Neural cell (in vitro differentiated cells): Measurements from ENCODE around the gene ARID1A. TPM values are rescaled to one million over a fixed set of nuclear protein-coding genes. Genes with fewer than 3 reads are reported as not detected.

Experiments used
- H2AFZ ChIP-seq: fragments of 200-600, 300-800 bp; sonication (generic), shearing (Covaris generic); 2 replicates; pipeline ENCODE4 v1.6.0; 2014; ENCODE audit warnings: low read depth, mild to moderate bottlenecking, antibody characterized with exemption, low read length, moderate library complexity
- H3F3A ChIP-seq: fragments of 200-600 bp; shearing (Covaris generic); 2 replicates; pipeline ENCODE4 v1.6.1; 2016; ENCODE audit warnings: mild to moderate bottlenecking, moderate library complexity, mixed read lengths, antibody characterized with exemption, low read length; ENCODE audit not compliant: insufficient read depth, poor library complexity, severe bottlenecking
- H3K27ac ChIP-seq: fragments of 200-600, 300-800 bp; sonication (generic), shearing (Covaris generic); 2 replicates; pipeline ENCODE4 v1.5.1; 2014; ENCODE audit warnings: mild to moderate bottlenecking, low read length, moderate library complexity
- H3K27me3 ChIP-seq: fragments of 300-800, 200-600 bp; sonication (generic), shearing (Covaris generic); 2 replicates; pipeline ENCODE4 v1.6.0; 2014; ENCODE audit warnings: mild to moderate bottlenecking, low read depth, low read length, moderate library complexity; ENCODE audit not compliant: insufficient read depth
- H3K36me3 ChIP-seq: fragments of 300-800, 200-600 bp; sonication (generic), shearing (Covaris generic); 2 replicates; pipeline ENCODE4 v1.5.1; 2014; ENCODE audit warnings: mild to moderate bottlenecking, antibody characterized with exemption, low read length, moderate library complexity; ENCODE audit not compliant: insufficient read depth
- H3K4me2 ChIP-seq: fragments of 300-800, 200-600 bp; sonication (generic), shearing (Covaris generic); 2 replicates; pipeline ENCODE4 v1.6.0; 2014; ENCODE audit warnings: mild to moderate bottlenecking, low read length
- H3K4me3 ChIP-seq: fragments of 300-800, 200-600 bp; sonication (generic), shearing (Covaris generic); 2 replicates; pipeline ENCODE4 v1.5.1; 2014; ENCODE audit warnings: mild to moderate bottlenecking, low read length, moderate library complexity
- H3K79me2 ChIP-seq: fragments of 200-600 bp; shearing (Covaris generic); replicated peaks from 2 replicates; pipeline ENCODE4 v1.6.0; 2014; ENCODE audit warnings: mild to moderate bottlenecking, low read length, moderate library complexity; ENCODE audit not compliant: insufficient read depth
- H3K9ac ChIP-seq: fragments of 300-800, 200-600 bp; sonication (generic), shearing (Covaris generic); 2 replicates; pipeline ENCODE4 v1.6.1; 2016; ENCODE audit warnings: mild to moderate bottlenecking, low read length, mixed read lengths
- H3K9me2 ChIP-seq: fragments of 200-600 bp; shearing (Covaris generic); 2 replicates; pipeline ENCODE4 v1.6.1; 2016; ENCODE audit warnings: mild to moderate bottlenecking, low read length, mixed read lengths; ENCODE audit not compliant: insufficient read depth
- H3K9me3 ChIP-seq: fragments of 200-600, 300-800 bp; sonication (generic), shearing (Covaris generic); 2 replicates; pipeline ENCODE4 v1.6.1; 2016; ENCODE audit warnings: mild to moderate bottlenecking, mixed run types, low read length, moderate library complexity, mixed read lengths
- H4K20me1 ChIP-seq: fragments of 200-600 bp; shearing (Covaris generic); 2 replicates; pipeline ENCODE4 v1.6.1; 2016; ENCODE audit warnings: mild to moderate bottlenecking, mixed run types; ENCODE audit not compliant: insufficient read depth
- EP300 ChIP-seq: fragments of 450-650 bp; conservative IDR thresholded peaks from 2 replicates; pipeline ENCODE4 v1.6.1; 2014; ENCODE audit warnings: antibody characterized with exemption, mild to moderate bottlenecking, moderate library complexity; ENCODE audit not compliant: poor library complexity, severe bottlenecking
- EZH2 ChIP-seq: fragments of 200-600, 300-800 bp; shearing (Covaris generic), sonication (generic); IDR thresholded peaks from 2 replicates; pipeline ENCODE4 v1.6.1; 2014; ENCODE audit warnings: antibody characterized with exemption, low read length, borderline replicate concordance, mild to moderate bottlenecking; ENCODE audit not compliant: insufficient read depth, poor library complexity, severe bottlenecking
- MXI1 ChIP-seq: fragments of 450-650 bp; conservative IDR thresholded peaks from 2 replicates; pipeline ENCODE4 v1.6.1; 2014; ENCODE audit warnings: antibody characterized with exemption, mild to moderate bottlenecking; ENCODE audit not compliant: poor library complexity, severe bottlenecking
- POLR2AphosphoS5 ChIP-seq: IDR thresholded peaks from 2 replicates; pipeline ENCODE4 v1.6.1; 2012
- RAD21 ChIP-seq: fragments of 450-650 bp; conservative IDR thresholded peaks from 2 replicates; pipeline ENCODE4 v1.6.1; 2014; ENCODE audit warnings: antibody characterized with exemption, mild to moderate bottlenecking, moderate library complexity
- SMC3 ChIP-seq: fragments of 450-650 bp; conservative IDR thresholded peaks from 2 replicates; pipeline ENCODE4 v1.6.1; 2014; ENCODE audit warnings: antibody characterized with exemption, mild to moderate bottlenecking, moderate library complexity; ENCODE audit not compliant: poor library complexity
- TAF1 ChIP-seq: IDR thresholded peaks from 2 replicates; pipeline ENCODE4 v1.6.1; 2012; ENCODE audit warnings: low read depth
- polyA plus RNA-seq: library from polyadenylated mRNA; depleted of rRNA; stranded (reverse); fragments of >200 nt; gene quantifications from 2 replicates; pipeline ENCODE4 v1.2.3, GENCODE V29; 2014
- TF ChIP-seq, protein P1 (sequence below): IDR thresholded peaks from 2 replicates; pipeline ENCODE4 v1.6.1; 2012; ENCODE audit warnings: borderline replicate concordance
- TF ChIP-seq, protein P2 (sequence below): fragments of 450-650 bp; IDR thresholded peaks from 2 replicates; pipeline ENCODE4 v1.5.1; 2014; ENCODE audit warnings: antibody characterized with exemption, mild to moderate bottlenecking, moderate library complexity; ENCODE audit not compliant: poor library complexity, severe bottlenecking

The ARID1A gene
- polyA plus RNA-seq, 1 donor from 2014 or later: 13.2 TPM

DNA sequence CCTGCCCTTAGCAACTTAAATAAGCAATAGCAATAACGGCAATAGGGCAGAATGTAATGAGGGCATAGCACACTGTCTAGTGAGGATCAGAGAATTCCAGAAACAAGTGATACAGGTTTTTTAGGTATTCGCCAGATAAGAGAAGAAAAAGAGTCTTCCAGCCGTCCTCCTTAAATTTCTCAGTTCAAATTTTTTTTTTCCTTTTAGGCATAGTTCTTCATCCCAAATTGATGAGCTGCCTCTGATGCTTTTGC, 93.7 kb downstream of the ARID1A start:
- no peak overlapping the region for H2AFZ ChIP-seq
- H4K20me1 ChIP-seq: no peaks in the 10 kb centered on the region
- no peaks in the 10 kb centered on the region for H3K27me3 ChIP-seq
- H3K4me3 ChIP-seq: peak overlapping the region; percentile 91
- H3K79me2 ChIP-seq: no peaks in the 10 kb centered on the region
- TF ChIP-seq SMC3: no peak
- no peak for TF ChIP-seq EP300
- TF ChIP-seq EZH2: no peak
- TF ChIP-seq, protein P1, sequence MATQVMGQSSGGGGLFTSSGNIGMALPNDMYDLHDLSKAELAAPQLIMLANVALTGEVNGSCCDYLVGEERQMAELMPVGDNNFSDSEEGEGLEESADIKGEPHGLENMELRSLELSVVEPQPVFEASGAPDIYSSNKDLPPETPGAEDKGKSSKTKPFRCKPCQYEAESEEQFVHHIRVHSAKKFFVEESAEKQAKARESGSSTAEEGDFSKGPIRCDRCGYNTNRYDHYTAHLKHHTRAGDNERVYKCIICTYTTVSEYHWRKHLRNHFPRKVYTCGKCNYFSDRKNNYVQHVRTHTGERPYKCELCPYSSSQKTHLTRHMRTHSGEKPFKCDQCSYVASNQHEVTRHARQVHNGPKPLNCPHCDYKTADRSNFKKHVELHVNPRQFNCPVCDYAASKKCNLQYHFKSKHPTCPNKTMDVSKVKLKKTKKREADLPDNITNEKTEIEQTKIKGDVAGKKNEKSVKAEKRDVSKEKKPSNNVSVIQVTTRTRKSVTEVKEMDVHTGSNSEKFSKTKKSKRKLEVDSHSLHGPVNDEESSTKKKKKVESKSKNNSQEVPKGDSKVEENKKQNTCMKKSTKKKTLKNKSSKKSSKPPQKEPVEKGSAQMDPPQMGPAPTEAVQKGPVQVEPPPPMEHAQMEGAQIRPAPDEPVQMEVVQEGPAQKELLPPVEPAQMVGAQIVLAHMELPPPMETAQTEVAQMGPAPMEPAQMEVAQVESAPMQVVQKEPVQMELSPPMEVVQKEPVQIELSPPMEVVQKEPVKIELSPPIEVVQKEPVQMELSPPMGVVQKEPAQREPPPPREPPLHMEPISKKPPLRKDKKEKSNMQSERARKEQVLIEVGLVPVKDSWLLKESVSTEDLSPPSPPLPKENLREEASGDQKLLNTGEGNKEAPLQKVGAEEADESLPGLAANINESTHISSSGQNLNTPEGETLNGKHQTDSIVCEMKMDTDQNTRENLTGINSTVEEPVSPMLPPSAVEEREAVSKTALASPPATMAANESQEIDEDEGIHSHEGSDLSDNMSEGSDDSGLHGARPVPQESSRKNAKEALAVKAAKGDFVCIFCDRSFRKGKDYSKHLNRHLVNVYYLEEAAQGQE: no peak
- TF ChIP-seq, protein P2, sequence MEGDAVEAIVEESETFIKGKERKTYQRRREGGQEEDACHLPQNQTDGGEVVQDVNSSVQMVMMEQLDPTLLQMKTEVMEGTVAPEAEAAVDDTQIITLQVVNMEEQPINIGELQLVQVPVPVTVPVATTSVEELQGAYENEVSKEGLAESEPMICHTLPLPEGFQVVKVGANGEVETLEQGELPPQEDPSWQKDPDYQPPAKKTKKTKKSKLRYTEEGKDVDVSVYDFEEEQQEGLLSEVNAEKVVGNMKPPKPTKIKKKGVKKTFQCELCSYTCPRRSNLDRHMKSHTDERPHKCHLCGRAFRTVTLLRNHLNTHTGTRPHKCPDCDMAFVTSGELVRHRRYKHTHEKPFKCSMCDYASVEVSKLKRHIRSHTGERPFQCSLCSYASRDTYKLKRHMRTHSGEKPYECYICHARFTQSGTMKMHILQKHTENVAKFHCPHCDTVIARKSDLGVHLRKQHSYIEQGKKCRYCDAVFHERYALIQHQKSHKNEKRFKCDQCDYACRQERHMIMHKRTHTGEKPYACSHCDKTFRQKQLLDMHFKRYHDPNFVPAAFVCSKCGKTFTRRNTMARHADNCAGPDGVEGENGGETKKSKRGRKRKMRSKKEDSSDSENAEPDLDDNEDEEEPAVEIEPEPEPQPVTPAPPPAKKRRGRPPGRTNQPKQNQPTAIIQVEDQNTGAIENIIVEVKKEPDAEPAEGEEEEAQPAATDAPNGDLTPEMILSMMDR: no peak
- TF ChIP-seq RAD21: no peak
- TF ChIP-seq POLR2AphosphoS5: no peak
- TF ChIP-seq MXI1: no peak
- TF ChIP-seq TAF1: no peak
- peaks cover under 1% of the 10 kb centered on the region for H3K36me3 ChIP-seq
- no peak overlapping the region for H3K4me2 ChIP-seq
- no peak overlapping the region for H3K27ac ChIP-seq
- H3K9ac ChIP-seq: no peak overlapping the region
- no peaks in the 10 kb centered on the region for H3K9me2 ChIP-seq
- H3K9me3 ChIP-seq: no peaks in the 10 kb centered on the region
- no peaks in the 10 kb centered on the region for H3F3A ChIP-seq

DNA sequence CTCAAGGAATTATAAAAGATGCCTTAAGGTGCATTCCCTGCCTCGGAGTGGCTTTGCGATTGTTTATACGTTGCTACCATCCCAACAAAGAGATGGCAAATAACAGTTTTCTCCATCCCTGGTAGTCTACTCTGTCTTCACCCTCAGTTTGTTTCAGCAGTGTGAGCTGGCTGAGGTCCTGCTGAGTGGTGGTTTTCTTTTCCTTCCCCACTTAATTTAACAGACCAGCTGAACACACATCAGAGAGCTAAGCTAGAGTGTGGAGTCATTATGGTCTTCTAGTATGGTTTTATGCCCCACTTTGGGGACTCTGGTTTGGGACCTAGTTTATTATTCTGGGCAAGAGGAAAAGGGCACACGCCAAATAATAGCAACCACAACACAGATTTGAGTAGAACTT, 94.1 kb downstream of the ARID1A start:
- no peaks in the 10 kb centered on the region for H3F3A ChIP-seq
- no peak overlapping the region for H3K4me3 ChIP-seq
- H3K9me2 ChIP-seq: no peaks in the 10 kb centered on the region
- H3K9me3 ChIP-seq: no peaks in the 10 kb centered on the region
- TF ChIP-seq TAF1 (no peak), MXI1 (no peak), POLR2AphosphoS5 (no peak), SMC3 (no peak), EP300 (no peak), RAD21 (no peak), EZH2 (no peak)
- TF ChIP-seq, protein P2: no peak
- TF ChIP-seq, protein P1: no peak
- H3K79me2 ChIP-seq: no peaks in the 10 kb centered on the region
- H3K4me2 ChIP-seq: no peak overlapping the region
- H3K27me3 ChIP-seq: no peaks in the 10 kb centered on the region
- no peak overlapping the region for H3K27ac ChIP-seq
- no peak overlapping the region for H3K9ac ChIP-seq
- H2AFZ ChIP-seq: no peak overlapping the region
- no peaks in the 10 kb centered on the region for H3K36me3 ChIP-seq
- no peaks in the 10 kb centered on the region for H4K20me1 ChIP-seq
